ENCODE results near the gene EMSY.

DNA sequence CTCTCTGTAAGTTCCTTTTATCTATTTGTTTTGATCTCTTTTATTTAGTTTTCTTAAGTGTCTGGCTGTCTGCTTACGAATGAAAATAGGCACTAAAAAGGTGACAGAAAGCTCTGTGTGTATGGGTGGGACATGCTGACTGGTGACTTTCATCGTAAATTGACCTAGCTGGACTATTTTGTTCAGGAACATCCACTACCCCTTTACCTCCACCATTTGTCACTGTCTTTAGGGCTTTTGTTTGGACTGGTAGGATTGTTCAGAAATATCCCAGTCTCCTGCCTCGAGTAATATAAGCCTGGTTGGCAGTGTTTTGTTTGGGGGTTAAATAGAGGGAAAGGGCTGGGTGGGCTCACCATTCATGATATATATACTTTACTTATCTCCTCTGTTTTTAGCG lies 20.9 kb downstream of the EMSY start:
- TF ChIP-seq, protein P1, sequence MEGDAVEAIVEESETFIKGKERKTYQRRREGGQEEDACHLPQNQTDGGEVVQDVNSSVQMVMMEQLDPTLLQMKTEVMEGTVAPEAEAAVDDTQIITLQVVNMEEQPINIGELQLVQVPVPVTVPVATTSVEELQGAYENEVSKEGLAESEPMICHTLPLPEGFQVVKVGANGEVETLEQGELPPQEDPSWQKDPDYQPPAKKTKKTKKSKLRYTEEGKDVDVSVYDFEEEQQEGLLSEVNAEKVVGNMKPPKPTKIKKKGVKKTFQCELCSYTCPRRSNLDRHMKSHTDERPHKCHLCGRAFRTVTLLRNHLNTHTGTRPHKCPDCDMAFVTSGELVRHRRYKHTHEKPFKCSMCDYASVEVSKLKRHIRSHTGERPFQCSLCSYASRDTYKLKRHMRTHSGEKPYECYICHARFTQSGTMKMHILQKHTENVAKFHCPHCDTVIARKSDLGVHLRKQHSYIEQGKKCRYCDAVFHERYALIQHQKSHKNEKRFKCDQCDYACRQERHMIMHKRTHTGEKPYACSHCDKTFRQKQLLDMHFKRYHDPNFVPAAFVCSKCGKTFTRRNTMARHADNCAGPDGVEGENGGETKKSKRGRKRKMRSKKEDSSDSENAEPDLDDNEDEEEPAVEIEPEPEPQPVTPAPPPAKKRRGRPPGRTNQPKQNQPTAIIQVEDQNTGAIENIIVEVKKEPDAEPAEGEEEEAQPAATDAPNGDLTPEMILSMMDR (IDR thresholded peaks at IDR 0.05): no peak
- TF ChIP-seq POLR2A (IDR thresholded peaks at IDR 0.05): no peak
